ENCODE results near the gene CAST. TPM values are rescaled to one million over a fixed set of nuclear protein-coding genes. Genes with fewer than 3 reads are reported as not detected.

CAST gene
- total RNA-seq, 2 experiments from 2014 or later = 40.5 to 90.1 TPM

DNA sequence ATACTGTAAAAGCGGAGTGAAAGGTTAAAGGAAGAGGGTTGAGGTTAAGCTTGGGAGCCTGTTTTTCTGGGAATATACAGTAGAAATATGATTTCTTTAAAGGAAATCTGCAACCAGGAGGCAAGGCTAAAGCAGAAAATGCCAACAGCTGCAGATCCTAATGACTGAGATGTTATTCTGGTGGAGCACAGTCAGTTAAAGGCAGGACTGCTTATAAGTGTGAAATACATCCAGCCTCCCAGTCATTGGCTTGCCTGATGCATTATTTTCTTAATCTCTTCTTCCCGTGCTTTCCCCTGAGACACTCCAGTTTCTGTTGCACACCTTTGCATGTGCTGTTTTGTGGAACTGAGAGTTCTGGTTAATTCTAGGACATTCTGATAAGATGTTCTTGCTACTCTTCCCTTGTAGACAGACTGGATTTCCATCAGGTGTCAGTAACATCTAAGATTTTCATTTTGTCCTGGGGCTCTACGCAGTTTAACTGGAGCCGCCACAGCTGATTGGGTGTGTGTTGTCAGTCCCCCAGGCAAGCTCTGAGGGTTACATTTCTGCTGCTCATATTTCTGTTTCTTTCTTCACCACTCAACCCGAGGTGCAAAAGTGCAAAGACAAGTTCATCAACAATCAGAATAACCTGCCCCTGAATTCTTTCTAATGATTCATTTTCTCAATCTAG is 44.4 kb downstream of the CAST start:
- Histone ChIP-seq H3K4me2 (ENCODE audit: low read length) (peak overlapping the region; percentile 35), H2AFZ (ENCODE audit: low read length) (no peak overlapping the region), H3K4me3 (ENCODE audit: low read depth, low read length, poor library complexity, severe bottlenecking) (no peak overlapping the region), H3K9me2 (ENCODE audit: insufficient read depth, low read length) (no peaks in the 10 kb centered on the region), H3K27ac (ENCODE audit: low read depth, low read length, poor library complexity, severe bottlenecking) (no peak overlapping the region), H4K20me1 (ENCODE audit: insufficient read depth, low read length) (no peaks in the 10 kb centered on the region), H3K36me3 (ENCODE audit: insufficient read depth, low read length) (no peaks in the 10 kb centered on the region), H3K4me1 (ENCODE audit: insufficient read depth, low read length, poor library complexity, severe bottlenecking) (peaks cover 14% of the 10 kb centered on the region), H3K9me3 (ENCODE audit: low read length) (no peaks in the 10 kb centered on the region), H3K79me2 (ENCODE audit: insufficient read depth, low read depth, low read length) (no peaks in the 10 kb centered on the region)
- POLR2A ChIA-PET = no interaction called here
- intact Hi-C loops (cut with micrococcal nuclease; ENCODE audit: unreplicated experiment) = no loop called here
- BruUV-seq (replicated peaks) = no TSS peak
- peak; percentile 60 for DNase-seq (ENCODE audit: low spot score)
- TF ChIP-seq CTCF (conservative IDR thresholded peaks at IDR 0.05; ENCODE audit: low read length) = no peak
- TF ChIP-seq EZH2phosphoT487 (IDR thresholded peaks at IDR 0.05; ENCODE audit: borderline replicate concordance, low read depth, low read length) = no peak
- CTCF ChIA-PET (ENCODE audit: unreplicated experiment) = no interaction called here

GRCh38 chr5:96708600-96708999 is 46.4 kb downstream of the CAST start:
- H2AFZ ChIP-seq (ENCODE audit: low read length) = no peak overlapping the region
- no peak overlapping the region for H3K4me2 ChIP-seq (ENCODE audit: low read length)
- ChIA-PET POLR2A (interaction anchor here (0.9 to 1.0 kb wide), 2 partner anchors 10 to 21 kb away, joined by 3 read pairs; no protein-coding TSS in a partner anchor), CTCF (ENCODE audit: unreplicated experiment) (no interaction called here)
- no peak overlapping the region for H3K27ac ChIP-seq (ENCODE audit: low read depth, low read length, poor library complexity, severe bottlenecking)
- DNase-seq (ENCODE audit: low spot score) = no peak
- H3K79me2 ChIP-seq (ENCODE audit: insufficient read depth, low read depth, low read length) = no peaks in the 10 kb centered on the region
- H3K36me3 ChIP-seq (ENCODE audit: insufficient read depth, low read length) = no peaks in the 10 kb centered on the region
- intact Hi-C loops (cut with micrococcal nuclease; ENCODE audit: unreplicated experiment) = no loop called here
- no peak overlapping the region for H3K4me3 ChIP-seq (ENCODE audit: low read depth, low read length, poor library complexity, severe bottlenecking)
- H3K4me1 ChIP-seq (ENCODE audit: insufficient read depth, low read length, poor library complexity, severe bottlenecking) = peaks cover 14% of the 10 kb centered on the region
- no peaks in the 10 kb centered on the region for H3K9me3 ChIP-seq (ENCODE audit: low read length)
- no peaks in the 10 kb centered on the region for H3K9me2 ChIP-seq (ENCODE audit: insufficient read depth, low read length)
- TF ChIP-seq EZH2phosphoT487 (IDR thresholded peaks at IDR 0.05; ENCODE audit: borderline replicate concordance, low read depth, low read length) (no peak), CTCF (conservative IDR thresholded peaks at IDR 0.05; ENCODE audit: low read length) (no peak)
- H4K20me1 ChIP-seq (ENCODE audit: insufficient read depth, low read length) = no peaks in the 10 kb centered on the region
- BruUV-seq (replicated peaks) = no TSS peak

GRCh38 chr5:96709152-96709821 is 47.1 kb downstream of the CAST start:
- Histone ChIP-seq H3K4me1 (ENCODE audit: insufficient read depth, low read length, poor library complexity, severe bottlenecking) (peaks cover 14% of the 10 kb centered on the region), H3K36me3 (ENCODE audit: insufficient read depth, low read length) (no peaks in the 10 kb centered on the region), H3K9me2 (ENCODE audit: insufficient read depth, low read length) (no peaks in the 10 kb centered on the region), H3K27ac (ENCODE audit: low read depth, low read length, poor library complexity, severe bottlenecking) (no peak overlapping the region), H3K4me3 (ENCODE audit: low read depth, low read length, poor library complexity, severe bottlenecking) (no peak overlapping the region), H4K20me1 (ENCODE audit: insufficient read depth, low read length) (no peaks in the 10 kb centered on the region), H3K9me3 (ENCODE audit: low read length) (no peaks in the 10 kb centered on the region), H3K4me2 (ENCODE audit: low read length) (no peak overlapping the region), H2AFZ (ENCODE audit: low read length) (no peak overlapping the region), H3K79me2 (ENCODE audit: insufficient read depth, low read depth, low read length) (no peaks in the 10 kb centered on the region)
- intact Hi-C loops (cut with micrococcal nuclease; ENCODE audit: unreplicated experiment) = no loop called here
- TF ChIP-seq EZH2phosphoT487 (IDR thresholded peaks at IDR 0.05; ENCODE audit: borderline replicate concordance, low read depth, low read length) (no peak), CTCF (conservative IDR thresholded peaks at IDR 0.05; ENCODE audit: low read length) (no peak)
- no TSS peak for BruUV-seq (replicated peaks)
- POLR2A ChIA-PET = interaction anchor here (0.9 to 1.0 kb wide), 3 partner anchors 10 to 20 kb away, joined by 3 read pairs; no protein-coding TSS in a partner anchor
- DNase-seq (ENCODE audit: low spot score) = no peak
- CTCF ChIA-PET (ENCODE audit: unreplicated experiment) = no interaction called here

Data from OCI-LY7 (cell line).